Choroid plexus epithelial cell (primary cell): ENCODE data around the gene EXOC4.

Experiments used
- DNase-seq: peaks from one replicate; pipeline ENCODE4 v3.0.0-alpha.2; 2010; ENCODE audit warnings: low read depth
- H3K4me3 ChIP-seq: 2 replicates; pipeline ENCODE4 v1.5.1; 2011; ENCODE audit warnings: low read depth, mild to moderate bottlenecking, control low read depth, low read length, moderate library complexity
- TF ChIP-seq, protein P1 (sequence below): conservative IDR thresholded peaks from 2 replicates; pipeline ENCODE4 v1.5.1; 2011; ENCODE audit warnings: low read depth, mild to moderate bottlenecking, control low read depth, inconsistent platforms, low read length, moderate library complexity

Gene EXOC4

DNA sequence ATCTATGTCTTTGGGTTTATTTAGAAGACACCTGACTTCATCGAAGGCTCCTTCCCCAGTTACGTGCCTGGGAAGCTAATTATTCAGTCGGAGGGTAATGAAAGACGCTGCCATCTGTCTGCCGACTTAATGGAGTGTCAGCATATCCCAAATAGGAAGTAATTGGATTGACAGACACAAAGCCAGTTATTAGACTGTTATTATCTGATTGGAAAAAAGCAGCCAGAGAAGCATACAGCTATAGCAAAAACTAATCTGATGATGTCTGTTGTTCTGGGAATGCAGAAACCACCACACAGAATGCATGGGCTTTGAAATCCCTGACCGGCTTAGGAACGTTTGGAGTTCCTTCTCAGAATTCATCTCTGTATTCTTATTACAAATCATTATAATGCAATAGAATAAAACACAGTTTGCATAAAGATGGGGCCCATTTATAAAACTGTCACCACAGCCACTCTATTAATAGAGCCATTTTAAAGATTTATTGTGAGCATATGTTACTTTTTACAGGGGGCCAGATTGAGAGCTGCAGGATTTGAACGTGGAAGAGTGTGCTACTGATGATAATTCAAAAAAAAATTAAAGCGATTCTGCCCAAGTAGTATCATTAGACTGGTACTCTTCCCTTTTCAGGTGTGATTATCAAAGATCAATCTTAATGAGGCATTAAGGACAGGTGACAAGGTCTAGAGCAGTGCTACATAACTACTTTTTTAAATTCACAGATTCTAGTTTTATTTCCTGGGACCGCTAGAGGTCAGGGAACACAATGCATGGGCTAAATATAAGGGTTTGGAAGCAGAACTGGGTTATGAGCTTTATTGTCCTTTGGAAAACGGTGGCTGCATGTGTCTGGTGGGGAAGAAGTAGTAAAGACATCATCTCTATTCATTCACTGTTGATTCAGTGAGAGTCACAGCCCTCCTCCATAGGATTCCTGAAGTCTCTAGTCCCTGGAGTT, 544.2 kb downstream of the EXOC4 start:
- TF ChIP-seq, protein P1, sequence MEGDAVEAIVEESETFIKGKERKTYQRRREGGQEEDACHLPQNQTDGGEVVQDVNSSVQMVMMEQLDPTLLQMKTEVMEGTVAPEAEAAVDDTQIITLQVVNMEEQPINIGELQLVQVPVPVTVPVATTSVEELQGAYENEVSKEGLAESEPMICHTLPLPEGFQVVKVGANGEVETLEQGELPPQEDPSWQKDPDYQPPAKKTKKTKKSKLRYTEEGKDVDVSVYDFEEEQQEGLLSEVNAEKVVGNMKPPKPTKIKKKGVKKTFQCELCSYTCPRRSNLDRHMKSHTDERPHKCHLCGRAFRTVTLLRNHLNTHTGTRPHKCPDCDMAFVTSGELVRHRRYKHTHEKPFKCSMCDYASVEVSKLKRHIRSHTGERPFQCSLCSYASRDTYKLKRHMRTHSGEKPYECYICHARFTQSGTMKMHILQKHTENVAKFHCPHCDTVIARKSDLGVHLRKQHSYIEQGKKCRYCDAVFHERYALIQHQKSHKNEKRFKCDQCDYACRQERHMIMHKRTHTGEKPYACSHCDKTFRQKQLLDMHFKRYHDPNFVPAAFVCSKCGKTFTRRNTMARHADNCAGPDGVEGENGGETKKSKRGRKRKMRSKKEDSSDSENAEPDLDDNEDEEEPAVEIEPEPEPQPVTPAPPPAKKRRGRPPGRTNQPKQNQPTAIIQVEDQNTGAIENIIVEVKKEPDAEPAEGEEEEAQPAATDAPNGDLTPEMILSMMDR: no peak
- DNase-seq: no peak
- no peak overlapping the region for H3K4me3 ChIP-seq

DNA sequence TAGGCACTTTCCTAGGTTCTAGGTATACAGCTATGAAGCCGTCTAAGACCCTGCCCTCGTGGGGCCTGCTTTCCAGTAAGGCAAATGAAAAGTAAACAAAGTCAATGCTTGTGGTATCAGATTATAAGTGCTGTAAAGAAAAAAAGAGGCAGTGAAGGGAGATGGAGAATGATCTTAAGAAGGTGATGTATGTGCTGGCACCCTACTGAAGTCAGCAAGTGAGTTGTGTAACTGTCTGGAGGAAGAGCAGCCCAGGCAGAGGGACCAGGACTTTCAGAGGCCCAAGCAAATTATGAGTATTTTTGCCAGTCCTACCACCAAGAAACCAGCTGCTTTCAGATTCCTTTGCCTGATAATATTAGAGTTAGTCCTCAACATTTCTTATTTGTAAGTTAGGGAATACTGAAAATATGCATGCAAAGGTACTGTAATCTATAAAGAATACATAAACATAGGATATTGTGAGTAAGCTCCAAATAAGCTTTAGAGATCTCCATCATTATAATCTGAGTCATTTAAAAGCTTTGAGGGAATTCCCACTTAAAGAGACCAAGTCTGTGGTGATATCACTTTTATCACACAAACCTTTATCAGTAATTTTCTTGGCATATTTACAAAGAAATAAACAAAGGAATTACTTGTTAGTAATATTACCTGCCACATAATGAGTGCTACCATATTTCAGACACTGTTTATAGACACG, 545.1 kb downstream of the EXOC4 start:
- DNase-seq: peak; percentile 51
- no peak overlapping the region for H3K4me3 ChIP-seq
- TF ChIP-seq, protein P1: no peak

DNA sequence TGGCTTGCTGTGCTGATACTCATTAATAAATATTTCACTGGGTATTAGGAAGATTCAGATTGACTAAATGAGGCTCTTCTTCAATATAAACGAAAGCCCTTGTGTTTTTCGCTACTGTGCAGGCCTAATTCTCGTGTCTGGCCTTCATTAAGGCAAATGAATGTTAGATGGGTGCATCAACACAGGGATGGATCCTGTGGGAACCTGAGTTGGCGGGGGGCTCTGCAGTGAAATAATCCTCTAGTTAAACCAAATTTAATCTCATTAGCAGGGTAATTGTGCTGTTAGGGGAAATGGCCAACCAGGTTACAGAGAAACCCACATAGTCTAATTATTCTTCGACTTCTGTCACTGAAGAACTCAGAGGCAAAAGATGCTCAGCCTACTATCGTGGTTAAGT, 548.5 kb downstream of the EXOC4 start:
- no peak overlapping the region for H3K4me3 ChIP-seq
- TF ChIP-seq, protein P1: no peak
- no peak for DNase-seq

DNA sequence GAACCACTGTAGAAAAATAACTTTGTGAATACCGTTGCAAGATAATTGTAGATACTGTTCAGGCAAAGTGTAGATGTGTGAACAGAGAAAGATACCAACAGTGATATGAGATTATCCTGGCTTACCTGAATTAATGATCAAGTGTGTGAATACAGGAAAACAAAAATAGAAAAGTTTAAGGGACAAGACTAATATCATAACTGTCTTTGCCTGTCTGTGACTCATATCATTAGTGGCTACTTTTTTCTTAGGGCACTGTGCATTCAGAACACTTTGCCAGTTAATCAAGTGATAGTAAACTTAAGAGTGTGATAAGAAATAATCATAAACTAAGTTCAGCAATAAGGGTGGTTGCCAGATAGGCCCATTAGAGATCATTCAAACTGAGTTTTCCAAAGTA, 551.2 kb downstream of the EXOC4 start:
- TF ChIP-seq, protein P1: no peak
- DNase-seq: no peak
- H3K4me3 ChIP-seq: no peak overlapping the region

DNA sequence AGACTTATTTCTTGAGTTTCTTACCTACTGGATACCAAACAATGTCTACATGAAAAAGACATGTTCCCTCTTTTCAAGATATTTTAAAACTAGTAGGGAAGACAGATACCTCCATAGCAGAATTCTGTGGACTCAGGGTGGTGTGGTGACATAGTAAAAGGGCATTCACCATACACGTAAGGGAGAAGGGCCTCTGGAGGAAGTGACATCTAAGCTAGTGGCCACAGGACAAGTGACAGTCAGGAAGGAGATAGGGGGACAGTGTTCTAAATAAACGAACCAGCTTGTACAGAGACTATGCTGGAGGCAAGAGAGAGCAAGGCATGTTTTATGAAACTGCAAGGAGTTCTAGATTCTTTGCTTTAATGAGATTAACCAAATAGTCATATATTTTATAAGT, 552.5 kb downstream of the EXOC4 start:
- TF ChIP-seq, protein P1: no peak
- H3K4me3 ChIP-seq: no peak overlapping the region
- DNase-seq: no peak

DNA sequence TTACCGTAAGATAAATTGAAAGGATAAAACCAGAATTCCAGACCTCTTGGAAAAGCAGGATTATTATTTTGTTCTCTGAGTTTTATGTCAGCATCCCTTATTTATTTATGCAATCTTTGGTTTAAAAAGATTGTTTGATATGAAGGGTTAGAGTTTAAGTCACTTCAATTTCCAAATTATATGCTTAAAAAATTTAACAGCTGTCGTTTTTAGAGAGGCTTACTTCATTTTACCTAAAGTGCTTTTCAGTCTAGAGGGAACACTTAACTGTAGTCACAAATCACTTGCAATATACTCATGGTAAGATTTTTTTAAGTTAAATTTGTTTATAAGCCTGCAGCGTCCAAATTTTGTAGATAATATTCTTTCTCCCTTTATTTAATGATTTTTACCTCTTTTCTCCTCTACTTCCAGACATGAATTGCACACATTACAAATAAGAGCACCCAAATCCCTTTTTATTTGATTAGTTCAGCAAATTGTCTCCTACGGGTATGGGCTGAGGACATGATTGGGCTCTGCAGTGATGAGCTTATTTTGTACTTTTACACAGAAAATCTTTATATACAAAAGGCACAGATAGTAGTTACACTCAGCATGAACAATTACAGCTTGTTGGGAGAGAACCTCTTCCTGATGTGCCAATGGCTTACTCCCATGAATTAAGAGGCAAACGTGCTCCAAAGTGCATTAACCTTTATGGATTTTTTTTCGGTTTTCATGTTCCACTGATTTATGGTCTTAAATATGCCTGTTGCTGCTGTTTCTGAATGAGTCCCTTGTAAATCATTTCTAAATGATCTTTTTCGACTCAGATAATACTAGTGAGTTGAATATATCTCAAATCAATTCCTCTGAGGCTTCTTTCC, 555.0 kb downstream of the EXOC4 start:
- TF ChIP-seq, protein P1: no peak
- H3K4me3 ChIP-seq: no peak overlapping the region
- no peak for DNase-seq
